PC-9 (cell line): ENCODE results near the gene C10orf71.

Experiments
- EZH2 ChIP-seq: fragments of 200-600 bp; sonication (generic); IDR thresholded peaks from 2 replicates; pipeline ENCODE4 v1.8.0; 2017; ENCODE audit warnings: antibody characterized with exemption, low read depth
- TF ChIP-seq, protein P1 (sequence below): fragments of 200-600 bp; sonication (generic); conservative IDR thresholded peaks from 2 replicates; pipeline ENCODE4 v1.6.1; 2017; ENCODE audit warnings: mixed run types, antibody characterized with exemption, mild to moderate bottlenecking, moderate library complexity

DNA sequence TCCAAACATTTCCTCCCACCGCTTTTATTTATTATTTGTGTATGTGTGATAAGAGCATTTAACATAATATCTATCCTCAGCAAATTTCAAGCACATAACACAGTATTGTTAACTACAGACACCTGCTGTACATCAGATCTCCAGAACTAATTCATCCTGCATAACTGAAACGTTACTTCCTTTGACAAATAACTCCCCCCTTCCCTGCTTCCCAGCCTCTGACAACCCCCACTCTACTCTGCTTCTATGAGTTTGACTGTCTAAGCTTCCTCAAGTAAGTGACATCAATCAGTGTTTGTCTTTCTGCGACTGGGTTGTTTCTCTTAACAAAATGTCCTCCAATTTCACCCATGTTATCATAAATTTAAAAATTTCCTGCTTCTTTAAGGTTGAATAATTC, 22.1 kb downstream of the C10orf71 start:
- TF ChIP-seq, protein P1, sequence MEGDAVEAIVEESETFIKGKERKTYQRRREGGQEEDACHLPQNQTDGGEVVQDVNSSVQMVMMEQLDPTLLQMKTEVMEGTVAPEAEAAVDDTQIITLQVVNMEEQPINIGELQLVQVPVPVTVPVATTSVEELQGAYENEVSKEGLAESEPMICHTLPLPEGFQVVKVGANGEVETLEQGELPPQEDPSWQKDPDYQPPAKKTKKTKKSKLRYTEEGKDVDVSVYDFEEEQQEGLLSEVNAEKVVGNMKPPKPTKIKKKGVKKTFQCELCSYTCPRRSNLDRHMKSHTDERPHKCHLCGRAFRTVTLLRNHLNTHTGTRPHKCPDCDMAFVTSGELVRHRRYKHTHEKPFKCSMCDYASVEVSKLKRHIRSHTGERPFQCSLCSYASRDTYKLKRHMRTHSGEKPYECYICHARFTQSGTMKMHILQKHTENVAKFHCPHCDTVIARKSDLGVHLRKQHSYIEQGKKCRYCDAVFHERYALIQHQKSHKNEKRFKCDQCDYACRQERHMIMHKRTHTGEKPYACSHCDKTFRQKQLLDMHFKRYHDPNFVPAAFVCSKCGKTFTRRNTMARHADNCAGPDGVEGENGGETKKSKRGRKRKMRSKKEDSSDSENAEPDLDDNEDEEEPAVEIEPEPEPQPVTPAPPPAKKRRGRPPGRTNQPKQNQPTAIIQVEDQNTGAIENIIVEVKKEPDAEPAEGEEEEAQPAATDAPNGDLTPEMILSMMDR = no peak
- TF ChIP-seq EZH2 = no peak
